ENCODE measurements around the gene PDGFB. TPM values are rescaled to one million over a fixed set of nuclear protein-coding genes. Genes with fewer than 3 reads are reported as not detected.

Gene PDGFB
- 53.4 TPM for total RNA-seq (ENCODE audit: unreplicated experiment)
- long read RNA-seq, partial matches to known transcripts: 1 of 4 reads
- long read RNA-seq, other reads (novel, unspliced or antisense): 1 of 4 reads

- Mint-ChIP-seq H3K27ac (ENCODE audit: unreplicated experiment) (no peak within 1 kb of the TSS), H3K4me3 (ENCODE audit: unreplicated experiment) (peak within 1 kb of the TSS; percentile 93), H3K9me3 (ENCODE audit: unreplicated experiment) (no peaks in the 10 kb centered on the region), H3K36me3 (ENCODE audit: low read depth, unreplicated experiment) (peaks cover 15% of the 10 kb centered on the region), H3K27me3 (ENCODE audit: unreplicated experiment) (peaks cover 24% of the 10 kb centered on the region), H3K4me1 (ENCODE audit: unreplicated experiment) (peaks cover 37% of the 10 kb centered on the region)
- TF ChIP-seq CTCF (IDR thresholded peaks at IDR 0.05; ENCODE audit: unreplicated experiment): no peak
- DNase-seq (ENCODE audit: low spot score): no peak
Measured at GRCh38 chr22:39244496-39245129, at the start of gene PDGFB. Gene PDGFB (minus strand): TSS chr22:39244982. CDS start chr22:39243963, 1,019 bp downstream.

- H3K9me3 Mint-ChIP-seq (ENCODE audit: unreplicated experiment): no peaks in the 10 kb centered on the region
- no peak for DNase-seq (ENCODE audit: low spot score)
- H3K4me3 Mint-ChIP-seq (ENCODE audit: unreplicated experiment): no peak overlapping the region
- H3K27ac Mint-ChIP-seq (ENCODE audit: unreplicated experiment): peak overlapping the region; percentile 58
- H3K27me3 Mint-ChIP-seq (ENCODE audit: unreplicated experiment): peaks cover 11% of the 10 kb centered on the region
- H3K4me1 Mint-ChIP-seq (ENCODE audit: unreplicated experiment): peaks cover 19% of the 10 kb centered on the region
- no peaks in the 10 kb centered on the region for H3K36me3 Mint-ChIP-seq (ENCODE audit: low read depth, unreplicated experiment)
- TF ChIP-seq CTCF (IDR thresholded peaks at IDR 0.05; ENCODE audit: unreplicated experiment): no peak
Measured at GRCh38 chr22:39293766-39294368, 49.1 kb upstream of the PDGFB start.

- H3K9me3 Mint-ChIP-seq (ENCODE audit: unreplicated experiment): no peaks in the 10 kb centered on the region
- peaks cover 7% of the 10 kb centered on the region for H3K27me3 Mint-ChIP-seq (ENCODE audit: unreplicated experiment)
- H3K27ac Mint-ChIP-seq (ENCODE audit: unreplicated experiment): no peak overlapping the region
- TF ChIP-seq CTCF (IDR thresholded peaks at IDR 0.05; ENCODE audit: unreplicated experiment): no peak
- H3K4me3 Mint-ChIP-seq (ENCODE audit: unreplicated experiment): no peak overlapping the region
- peak; percentile 39 for DNase-seq (ENCODE audit: low spot score)
- H3K4me1 Mint-ChIP-seq (ENCODE audit: unreplicated experiment): peaks cover 13% of the 10 kb centered on the region
- H3K36me3 Mint-ChIP-seq (ENCODE audit: low read depth, unreplicated experiment): no peaks in the 10 kb centered on the region
Measured at GRCh38 chr22:39292561-39293074, 47.8 kb upstream of the PDGFB start.

- Mint-ChIP-seq H3K4me1 (ENCODE audit: unreplicated experiment) (peaks cover 13% of the 10 kb centered on the region), H3K4me3 (ENCODE audit: unreplicated experiment) (no peak overlapping the region), H3K9me3 (ENCODE audit: unreplicated experiment) (no peaks in the 10 kb centered on the region), H3K27me3 (ENCODE audit: unreplicated experiment) (peaks cover 7% of the 10 kb centered on the region), H3K27ac (ENCODE audit: unreplicated experiment) (no peak overlapping the region), H3K36me3 (ENCODE audit: low read depth, unreplicated experiment) (no peaks in the 10 kb centered on the region)
- DNase-seq (ENCODE audit: low spot score): no peak
- TF ChIP-seq CTCF (IDR thresholded peaks at IDR 0.05; ENCODE audit: unreplicated experiment): no peak
Measured at GRCh38 chr22:39292031-39292462, 47.3 kb upstream of the PDGFB start.

- Mint-ChIP-seq H3K4me3 (ENCODE audit: unreplicated experiment) (no peak overlapping the region), H3K36me3 (ENCODE audit: low read depth, unreplicated experiment) (no peaks in the 10 kb centered on the region), H3K9me3 (ENCODE audit: unreplicated experiment) (no peaks in the 10 kb centered on the region), H3K27ac (ENCODE audit: unreplicated experiment) (no peak overlapping the region), H3K27me3 (ENCODE audit: unreplicated experiment) (peaks cover 5% of the 10 kb centered on the region), H3K4me1 (ENCODE audit: unreplicated experiment) (peaks cover 13% of the 10 kb centered on the region)
- no peak for TF ChIP-seq CTCF (IDR thresholded peaks at IDR 0.05; ENCODE audit: unreplicated experiment)
- no peak for DNase-seq (ENCODE audit: low spot score)
Measured at GRCh38 chr22:39291523-39291922, 46.7 kb upstream of the PDGFB start.
